GM19463 (cell line): ENCODE results near the gene SPRR2G.
"Not testable (repeated sequence)": the region's sequence is repeated elsewhere in the genome, so short reads cannot be mapped to it uniquely, and the experiment has no call there.

Source experiments
- ATAC-seq: cut with Tn5 transposase; IDR thresholded peaks from one replicate; pipeline ENCODE4 v1.9.1; 2021; ENCODE audit warnings: mild to moderate bottlenecking, moderate library complexity; ENCODE audit not compliant: unreplicated experiment

SPRR2G gene

DNA sequence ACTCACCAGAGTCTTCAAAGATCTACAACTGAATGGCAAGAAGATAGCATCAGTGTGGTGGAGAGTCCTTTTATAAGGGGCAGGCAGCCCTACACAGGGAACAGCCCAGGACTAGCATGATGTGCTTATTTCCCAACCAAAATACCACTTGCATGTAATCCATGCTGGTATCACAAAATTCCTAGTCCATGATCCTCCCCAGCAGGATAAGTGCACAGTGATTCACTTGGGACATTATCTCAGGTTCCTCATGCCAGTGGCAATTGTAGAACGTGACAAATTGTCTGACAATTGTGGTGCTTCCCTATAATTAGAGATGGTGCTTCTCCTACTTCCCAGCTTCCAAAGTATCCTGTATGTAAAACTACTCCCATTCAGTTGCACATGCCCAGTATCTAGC is at the start of gene SPRR2G:
Gene SPRR2G (minus strand): TSS at position 45 of the 400 bp plus-strand sequence. CDS start 780 bp downstream, outside the sequence.
- no peak for ATAC-seq

DNA sequence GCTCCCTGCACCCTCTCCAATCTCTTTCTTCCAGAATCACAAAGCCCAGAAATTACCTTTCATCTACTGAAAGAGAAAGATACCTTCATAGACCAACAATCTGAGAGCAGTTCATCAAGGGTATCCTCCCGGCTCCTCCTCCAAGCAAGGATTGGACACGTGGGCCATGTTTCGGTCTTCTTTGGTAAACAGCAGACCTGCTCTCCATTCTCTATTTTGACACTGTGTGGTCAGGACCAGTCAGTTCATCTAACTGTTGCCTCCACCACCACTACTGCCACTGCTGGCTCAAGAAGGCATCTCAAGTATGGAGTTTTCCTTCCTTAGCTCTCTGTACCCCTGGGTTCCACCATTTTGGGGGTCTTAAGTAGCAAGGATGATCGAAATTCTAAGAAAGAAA is 44.5 kb upstream of the SPRR2G start:
- ATAC-seq = no peak

DNA sequence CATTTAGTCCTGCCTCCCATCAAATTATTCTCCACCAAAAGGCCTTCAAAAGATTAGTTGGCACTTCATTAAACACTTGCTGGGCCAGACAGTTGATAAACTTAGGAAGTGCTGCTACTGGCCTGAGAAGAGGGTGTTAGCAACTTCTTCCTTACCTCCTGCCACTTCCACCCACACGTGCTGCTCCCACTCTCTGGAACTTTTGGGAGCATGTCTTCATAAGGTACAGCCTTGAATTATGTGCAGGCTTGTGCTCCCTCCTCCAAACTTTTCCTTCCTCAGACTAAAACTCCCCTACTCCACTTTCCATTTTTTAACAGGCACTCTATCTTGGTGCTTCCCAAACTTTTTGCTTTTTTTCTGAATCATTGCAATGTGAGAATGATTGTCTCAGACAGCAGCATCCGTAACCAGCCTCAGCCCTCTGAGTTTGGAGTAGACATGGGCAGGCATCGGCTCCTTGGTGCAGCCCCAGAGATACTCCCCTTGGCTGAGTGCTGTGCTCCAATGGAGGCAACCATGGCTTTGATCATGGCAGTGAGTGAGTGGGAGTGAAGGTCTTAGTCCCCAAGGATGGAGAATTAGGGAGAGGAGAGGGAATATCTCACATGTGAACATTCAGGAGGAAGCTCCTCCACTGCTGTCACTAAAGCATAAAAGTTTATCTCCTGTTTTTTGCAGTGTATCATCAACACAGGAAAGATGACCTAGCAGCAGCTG is 43.8 kb upstream of the SPRR2G start:
- no peak for ATAC-seq

DNA sequence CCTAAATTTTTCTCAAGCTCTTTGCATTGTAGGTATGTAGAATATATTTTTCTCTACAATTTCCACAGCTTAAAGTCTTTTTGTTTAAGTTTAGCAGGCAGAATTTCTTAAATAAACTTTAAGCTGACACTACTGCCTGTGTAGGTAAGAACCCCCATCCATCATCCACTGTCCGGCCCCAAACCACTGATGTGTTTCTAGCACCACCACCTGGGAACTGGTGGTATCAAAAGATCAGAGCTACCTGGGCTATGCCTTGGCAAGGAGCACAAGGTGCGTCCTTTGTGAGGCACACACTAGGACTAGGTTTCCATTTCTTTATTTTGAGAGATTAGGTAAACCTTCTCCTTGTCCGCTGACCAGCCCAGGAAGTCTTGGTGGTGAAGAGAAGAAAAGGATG is 42.0 kb upstream of the SPRR2G start:
- ATAC-seq = no peak

DNA sequence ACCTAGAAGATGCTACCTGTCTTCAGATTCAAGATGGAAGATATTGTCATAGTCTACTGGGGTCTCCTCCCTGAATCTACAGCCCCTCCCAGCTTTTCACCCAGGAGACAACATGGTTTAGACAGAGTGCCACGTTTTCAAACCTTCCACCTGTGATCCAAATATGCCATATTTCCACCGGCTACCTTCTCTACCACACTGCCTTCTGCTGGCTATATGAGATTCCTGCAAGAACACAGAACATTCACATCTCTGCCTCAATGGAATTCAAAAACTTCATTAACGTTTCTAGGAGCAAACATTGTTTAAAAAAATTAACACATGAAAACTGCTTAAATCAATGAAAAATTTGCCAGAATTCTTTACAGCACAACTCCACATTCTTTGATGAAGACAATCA is 39.7 kb upstream of the SPRR2G start:
- no peak for ATAC-seq

DNA sequence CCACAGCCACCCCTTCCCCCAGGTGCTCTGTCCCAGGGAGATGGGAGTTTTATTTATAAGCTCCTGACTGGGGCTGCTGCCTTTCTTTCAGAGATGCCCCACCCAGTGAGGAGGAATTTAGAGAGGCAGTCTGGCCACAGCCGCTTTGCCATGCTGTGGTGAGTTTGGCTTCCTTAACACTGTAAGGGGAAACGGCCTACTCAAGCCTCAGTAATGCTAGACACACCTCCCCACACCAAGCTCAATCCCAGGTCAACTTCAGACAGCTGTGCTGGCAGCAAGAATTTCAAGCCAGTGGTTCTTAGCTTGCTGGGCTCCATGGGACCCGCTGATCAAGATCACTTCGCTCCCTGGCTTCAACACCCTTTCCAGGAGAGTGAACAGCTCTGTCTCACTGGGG is 37.6 kb upstream of the SPRR2G start:
- ATAC-seq = not testable (repeated sequence)

DNA sequence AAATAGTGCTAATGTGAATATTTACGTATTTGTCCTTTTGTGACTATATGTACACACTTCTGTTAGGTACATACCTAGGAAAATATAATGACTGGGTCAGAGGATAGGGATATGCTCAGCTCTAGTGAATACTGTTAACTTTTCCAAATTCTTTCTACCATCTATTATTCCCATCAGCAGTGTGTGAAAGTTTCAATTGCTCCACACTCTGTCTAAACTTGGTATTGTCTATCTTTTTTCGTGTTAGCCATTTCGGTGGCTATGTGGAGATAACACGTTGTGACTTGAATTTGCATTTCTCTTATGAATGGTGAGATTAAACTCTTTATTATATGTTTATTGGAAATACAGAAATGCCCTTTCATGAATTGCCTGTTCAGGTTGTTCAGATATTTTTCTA is 29.9 kb upstream of the SPRR2G start:
- no peak for ATAC-seq

DNA sequence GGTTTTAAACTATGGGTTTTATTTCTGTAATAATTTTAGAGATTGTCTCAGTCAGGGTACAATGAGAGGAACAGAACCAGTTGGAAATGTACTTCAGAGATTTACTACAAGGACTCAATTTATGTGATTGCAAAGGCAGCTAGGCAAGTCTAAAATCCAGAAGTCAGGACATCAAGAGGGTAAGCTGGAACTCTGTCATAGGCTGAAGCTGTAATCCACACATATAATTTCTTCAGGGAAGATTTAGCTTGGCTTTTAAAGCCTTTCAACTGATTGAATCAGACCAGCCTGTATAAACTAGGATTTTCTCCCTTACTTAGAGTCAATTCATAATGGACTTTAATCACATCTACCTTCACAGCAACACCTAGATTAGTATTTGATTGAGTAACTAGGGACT is 28.2 kb upstream of the SPRR2G start:
- no peak for ATAC-seq

DNA sequence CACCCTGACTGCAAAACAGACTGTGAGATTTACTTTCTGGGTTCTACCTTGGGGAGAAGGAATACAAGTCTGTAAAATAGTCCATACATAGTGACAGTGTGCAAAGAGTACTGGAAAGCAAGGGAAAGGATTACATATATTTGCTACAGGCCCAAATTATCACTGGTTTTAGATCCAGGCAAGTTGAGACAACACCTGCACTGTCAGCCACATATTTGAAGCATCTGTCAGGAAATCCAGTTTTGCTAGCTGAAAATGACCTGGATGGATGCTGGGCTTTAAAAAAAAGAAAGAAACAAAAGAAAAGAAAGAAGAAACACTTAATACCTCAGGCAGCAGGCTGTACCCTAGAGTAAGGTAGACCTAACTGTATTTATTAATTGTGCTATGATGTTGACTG is 23.9 kb upstream of the SPRR2G start:
- no peak for ATAC-seq

DNA sequence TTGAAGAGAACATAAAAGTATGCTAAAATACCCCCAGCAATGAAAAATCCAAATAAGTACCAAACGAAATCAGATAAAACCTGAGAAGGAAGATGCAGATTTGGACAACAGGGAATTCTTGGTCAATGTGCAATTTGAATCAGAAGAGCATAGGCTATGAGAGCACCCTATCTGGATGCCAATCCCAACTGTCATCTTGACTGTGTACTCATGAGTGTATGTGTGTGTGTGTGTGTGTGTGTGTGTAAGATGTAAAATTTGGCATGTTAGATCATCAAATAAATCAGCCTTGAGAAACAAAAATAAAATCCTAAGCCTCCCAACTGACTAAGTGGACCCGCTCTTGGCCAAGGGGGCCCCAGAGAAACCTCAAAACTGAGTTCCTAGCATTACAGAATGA is 18.0 kb upstream of the SPRR2G start:
- no peak for ATAC-seq

DNA sequence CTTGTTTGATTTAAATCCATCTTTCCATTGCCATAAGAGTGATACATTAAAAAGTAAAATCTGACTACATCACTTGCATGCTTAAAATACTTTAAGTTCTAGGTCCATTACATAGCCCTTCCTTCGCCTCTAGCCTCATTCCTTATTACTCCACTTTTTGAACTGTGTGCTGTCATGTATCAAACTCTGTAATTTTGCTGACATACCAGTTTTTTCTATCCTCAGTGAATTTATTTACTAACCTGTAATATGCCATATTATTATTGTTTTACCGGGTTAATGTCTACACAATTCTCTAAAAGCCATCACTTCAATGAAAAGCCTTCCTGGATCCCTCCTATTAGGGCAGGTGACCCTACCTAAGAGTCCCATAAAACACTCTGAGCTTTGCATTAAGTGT is 4.9 kb upstream of the SPRR2G start:
- ATAC-seq = no peak

DNA sequence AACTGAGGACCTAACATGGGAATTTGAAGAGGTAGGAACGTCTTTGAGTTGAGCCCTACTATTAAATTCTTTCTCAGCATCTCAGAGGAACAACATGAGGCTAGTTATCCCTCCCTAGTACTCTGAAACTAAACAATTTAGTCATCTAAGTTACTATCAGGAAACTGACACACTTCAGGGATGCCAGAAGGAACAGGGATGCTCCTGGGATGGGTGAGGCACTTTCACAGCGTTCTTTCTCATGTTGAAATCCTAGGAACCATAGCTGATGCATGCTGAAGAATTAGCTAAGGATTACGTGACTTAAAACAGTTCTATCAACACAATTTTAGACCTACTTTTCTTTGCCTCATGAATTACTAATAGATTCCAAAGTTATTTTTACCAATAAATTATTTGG is 1.8 kb upstream of the SPRR2G start:
- ATAC-seq = no peak

DNA sequence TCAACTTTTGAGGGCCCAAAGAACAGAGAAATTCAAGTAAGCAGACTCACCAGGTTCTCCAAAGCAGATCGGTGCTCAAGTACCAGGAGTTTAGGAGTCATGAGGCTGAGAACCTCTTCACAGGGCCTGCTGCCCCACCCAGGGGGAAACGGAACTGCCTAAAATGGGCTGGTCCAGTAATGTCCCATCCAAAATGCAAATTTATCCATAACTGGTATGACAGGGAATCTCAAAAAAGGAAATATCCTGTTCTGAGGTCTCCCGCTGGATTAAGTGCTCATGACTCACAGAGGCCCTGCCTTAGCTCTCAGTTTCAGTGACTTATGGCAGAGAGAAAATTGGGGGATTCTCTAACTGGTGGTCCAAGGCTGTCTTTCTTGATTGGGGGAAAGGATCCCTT is 9.3 kb downstream of the SPRR2G start:
- no peak for ATAC-seq

DNA sequence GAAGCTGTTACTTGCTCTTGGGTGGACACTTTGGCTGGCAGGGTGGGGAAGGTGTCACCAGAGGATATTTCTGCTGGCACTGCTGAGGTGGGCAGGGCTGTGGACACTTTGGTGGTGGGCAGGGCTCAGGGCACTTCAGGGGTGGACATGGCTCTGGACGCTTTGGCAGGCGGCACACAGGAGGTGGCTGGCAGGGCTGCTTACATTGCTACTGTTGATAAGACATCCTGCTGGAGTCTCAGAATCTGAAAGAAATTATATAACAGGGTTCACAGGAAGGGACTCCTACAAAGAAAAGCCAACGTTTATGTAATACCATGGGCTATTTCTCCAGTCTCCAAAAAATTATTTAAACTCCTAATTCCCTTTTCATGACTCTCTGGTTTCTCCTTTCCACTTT is 10.2 kb downstream of the SPRR2G start:
- no peak for ATAC-seq

DNA sequence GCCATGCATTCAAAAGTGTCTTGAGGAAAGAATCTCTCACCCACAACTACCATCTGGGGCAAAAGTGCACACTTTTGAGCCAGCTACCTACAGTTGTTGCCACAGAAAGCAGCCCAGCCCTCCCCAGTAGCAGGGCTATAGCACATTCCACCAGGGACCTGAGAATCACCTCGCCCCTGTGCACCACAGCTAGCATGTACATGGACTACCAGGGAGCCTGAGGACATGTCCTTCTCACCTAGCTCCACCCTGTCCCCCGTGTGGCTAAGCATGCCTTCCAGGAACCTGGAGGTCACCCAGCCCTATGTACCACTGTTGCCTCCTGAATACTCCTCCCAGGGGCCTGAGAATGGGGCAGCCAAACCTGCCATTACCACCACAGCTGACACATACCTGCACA is 16.9 kb downstream of the SPRR2G start:
- no peak for ATAC-seq

DNA sequence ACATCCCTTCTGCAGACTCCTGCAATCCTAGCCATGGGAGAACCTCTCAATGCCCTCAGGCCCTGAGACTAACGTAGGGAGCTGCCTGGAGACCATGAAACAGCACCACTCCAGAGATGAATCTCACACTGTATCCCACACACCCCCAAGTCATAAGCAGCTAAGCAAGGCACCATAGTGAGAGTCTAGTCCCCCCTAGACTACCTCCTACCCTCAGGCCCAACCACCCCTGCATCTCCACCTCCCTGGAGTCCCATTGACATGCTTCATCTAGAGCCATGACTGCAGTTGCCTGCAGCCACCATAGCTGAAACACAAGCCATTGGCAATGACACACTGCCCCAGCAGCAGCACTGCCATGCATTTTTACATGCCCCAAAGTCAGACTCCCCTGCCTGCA is 17.4 kb downstream of the SPRR2G start:
- no peak for ATAC-seq

DNA sequence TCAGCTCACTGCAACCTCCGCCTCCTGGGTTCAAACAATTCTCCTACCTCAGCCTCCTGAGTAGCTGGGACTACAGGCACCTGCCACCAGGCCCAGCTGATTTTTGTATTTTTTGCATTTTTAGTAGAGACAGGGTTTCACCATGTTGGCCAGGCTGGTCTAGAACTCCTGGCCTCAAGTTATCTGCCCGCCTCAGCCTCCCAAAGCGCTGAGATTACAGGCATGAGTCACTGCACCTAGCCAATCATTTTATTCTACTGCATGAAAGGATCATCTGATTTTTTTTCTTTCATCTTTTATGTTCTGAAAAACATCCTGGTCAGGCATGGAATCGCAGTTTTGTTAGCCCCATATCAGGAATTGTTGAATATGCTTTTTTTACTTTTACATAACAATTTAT is 22.0 kb downstream of the SPRR2G start:
- ATAC-seq = not testable (repeated sequence)

DNA sequence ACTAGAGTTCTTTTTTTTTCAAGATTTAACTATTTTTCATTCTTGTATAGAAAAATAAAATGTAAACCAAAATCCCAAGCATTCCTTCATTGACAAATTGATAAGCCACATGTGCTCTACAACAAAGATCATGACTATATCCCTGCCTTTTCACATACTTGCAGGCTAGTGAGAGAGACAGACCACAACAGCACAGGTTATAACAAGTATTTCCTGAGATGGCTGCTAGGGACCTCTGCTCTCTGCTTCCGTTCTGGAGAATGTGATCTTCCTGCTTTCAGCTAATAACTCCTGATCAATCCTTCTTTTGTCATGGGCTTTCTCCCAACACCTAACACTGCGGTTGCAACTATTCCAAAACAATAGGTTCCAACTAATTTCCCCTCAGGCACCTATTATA is 23.4 kb downstream of the SPRR2G start:
- no peak for ATAC-seq

DNA sequence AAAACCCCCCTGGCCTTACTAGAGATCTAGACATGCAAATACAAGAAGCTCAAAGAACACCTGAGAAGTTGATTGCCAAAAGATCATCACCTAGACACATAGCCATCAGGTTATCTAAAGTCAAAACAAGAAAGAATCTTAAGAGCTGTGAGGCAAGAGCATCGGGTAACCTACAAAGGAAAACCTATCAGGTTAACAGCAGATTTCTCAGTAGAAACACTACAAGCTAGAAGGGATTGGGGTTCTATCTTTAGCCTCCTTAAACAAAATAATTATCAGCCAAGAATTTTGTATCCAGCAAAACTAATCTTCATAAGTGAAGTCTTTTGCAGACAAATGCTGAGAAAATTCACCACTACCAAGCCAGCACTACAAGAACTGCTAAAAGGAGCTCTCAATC is 25.2 kb downstream of the SPRR2G start:
- no peak for ATAC-seq

DNA sequence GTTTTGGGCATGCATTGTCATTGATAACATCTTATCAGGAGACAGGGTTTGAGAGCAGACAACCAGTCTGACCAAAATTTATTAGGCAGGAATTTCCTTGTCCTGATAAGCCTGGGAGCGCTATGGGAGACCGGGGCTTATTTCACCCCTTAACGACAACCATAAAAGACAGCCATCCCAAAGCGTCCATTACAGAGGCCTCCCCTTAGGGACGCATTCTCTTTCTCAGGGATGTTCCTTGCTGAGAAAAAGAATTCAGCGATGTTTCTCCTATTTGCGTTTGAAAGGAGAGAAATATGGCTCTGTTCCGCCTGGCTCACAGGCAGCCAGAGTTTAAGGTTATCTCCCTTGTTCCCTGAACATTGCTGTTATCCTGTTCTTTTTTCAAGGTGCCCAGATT is 26.9 kb downstream of the SPRR2G start:
- ATAC-seq = not testable (repeated sequence)

DNA sequence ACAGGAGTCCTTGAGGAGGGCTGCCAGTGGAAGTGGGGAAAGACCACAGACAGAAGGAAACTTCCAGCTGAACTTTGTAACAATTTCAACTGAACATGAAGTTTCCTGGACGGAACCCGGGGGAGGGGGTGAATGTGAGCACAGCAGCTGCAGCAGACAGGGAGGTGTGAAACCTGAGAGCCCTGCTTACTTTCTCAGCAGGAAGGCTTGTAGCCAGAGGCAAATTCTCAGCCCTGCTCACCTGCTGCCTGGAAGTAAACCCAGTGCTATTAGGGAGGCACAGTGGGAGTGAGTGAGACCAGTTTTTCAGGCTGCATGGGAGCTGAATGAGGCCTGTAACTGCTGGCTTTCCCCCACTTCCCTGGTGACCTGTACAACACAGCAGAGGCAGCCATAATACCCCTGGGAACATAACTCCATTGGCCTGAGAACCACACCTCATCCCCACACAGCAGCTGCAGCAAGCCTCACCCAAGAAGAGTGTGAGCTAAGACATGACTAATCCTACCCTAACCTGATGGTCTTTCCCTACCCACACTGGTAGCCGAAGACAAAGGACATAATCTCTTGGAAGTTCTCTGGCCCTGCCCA is 27.8 kb downstream of the SPRR2G start:
- ATAC-seq = peak; percentile 69

DNA sequence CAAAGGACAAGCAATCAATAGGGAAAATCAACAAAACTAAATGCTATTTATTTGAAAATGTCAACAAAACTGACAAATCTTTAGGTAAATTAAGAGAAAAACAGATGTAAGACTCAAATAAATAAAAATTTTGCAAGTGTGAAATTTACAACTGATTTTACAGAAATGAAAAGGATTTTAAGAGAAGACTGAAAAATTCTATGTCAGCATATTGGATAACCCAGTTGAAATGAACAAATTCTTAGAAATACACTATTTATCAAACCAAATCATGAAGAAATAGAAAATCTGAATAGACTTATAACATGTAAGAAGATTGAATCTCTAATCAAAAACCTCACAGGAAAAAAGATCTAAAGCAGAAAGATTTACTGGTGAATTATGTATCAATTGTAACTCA is 29.7 kb downstream of the SPRR2G start:
- ATAC-seq = no peak

DNA sequence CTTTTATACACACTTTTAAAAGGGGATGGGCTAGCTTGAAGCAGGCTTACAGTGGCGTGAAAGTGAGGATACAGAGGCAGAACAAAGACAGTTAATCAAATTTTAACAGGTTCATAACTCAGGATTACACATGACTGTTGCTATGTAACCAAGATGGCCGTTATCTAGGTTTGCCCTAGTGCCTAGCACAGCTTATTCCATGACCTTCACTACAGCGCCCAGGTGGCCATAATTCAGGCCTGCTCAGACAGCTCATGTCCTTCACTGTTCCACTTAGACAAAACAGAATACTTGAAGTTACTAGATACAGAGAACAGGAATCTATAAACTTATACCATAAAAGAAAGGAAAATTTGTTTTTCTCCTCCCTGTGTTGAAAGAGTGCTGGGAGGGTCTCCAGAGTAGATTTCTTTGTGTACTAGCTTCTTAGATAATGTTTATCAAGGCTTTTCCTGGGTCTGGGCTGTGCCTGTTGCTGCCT is 31.2 kb downstream of the SPRR2G start:
- no peak for ATAC-seq
